SW 1271 (cell line): ENCODE results near the gene CCN6.
"Not testable (repeated sequence)": the region's sequence is repeated elsewhere in the genome, so short reads cannot be mapped to it uniquely, and the experiment has no call there.

Experiments
- DNase-seq, 2 experiments: peaks; one replicate each; lab custom pipeline; 2025; lab: John Stamatoyannopoulos, UW

CCN6 gene

GRCh38 chr6:112030206-112030960 lies 23.5 kb upstream of the CCN6 start:
- no peak for DNase-seq

- no peak for DNase-seq
Observed at GRCh38 chr6:112030961-112031660, 22.8 kb upstream of the CCN6 start.

GRCh38 chr6:112031960-112032359 lies 21.9 kb upstream of the CCN6 start:
- no peak for DNase-seq

GRCh38 chr6:112032728-112033127 lies 21.2 kb upstream of the CCN6 start:
- DNase-seq = no peak

GRCh38 chr6:112033791-112034615 lies 19.9 kb upstream of the CCN6 start:
- no peak for DNase-seq

- DNase-seq = no peak
Observed at GRCh38 chr6:112034616-112034995, 19.3 kb upstream of the CCN6 start.

- DNase-seq = no peak
Observed at GRCh38 chr6:112036088-112036637, 17.7 kb upstream of the CCN6 start.

- peak; percentile 56 to 71 for DNase-seq
Observed at GRCh38 chr6:112037783-112038216, 16.1 kb upstream of the CCN6 start.

- no peak for DNase-seq
Observed at GRCh38 chr6:112038268-112038667, 15.6 kb upstream of the CCN6 start.

GRCh38 chr6:112038756-112039430 lies 15.0 kb upstream of the CCN6 start:
- no peak for DNase-seq

- no peak for DNase-seq
Observed at GRCh38 chr6:112039431-112039770, 14.5 kb upstream of the CCN6 start.

- peak in 1 of 2 experiments; percentile 17 for DNase-seq
Observed at GRCh38 chr6:112040956-112041355, 12.9 kb upstream of the CCN6 start.

- DNase-seq = no peak
Observed at GRCh38 chr6:112041535-112041934, 12.4 kb upstream of the CCN6 start.

GRCh38 chr6:112043032-112044007 lies 10.6 kb upstream of the CCN6 start:
- peak; percentile 71 to 89 for DNase-seq

- DNase-seq = no peak
Observed at GRCh38 chr6:112044196-112044595, 9.7 kb upstream of the CCN6 start.

GRCh38 chr6:112044856-112045255 lies 9.0 kb upstream of the CCN6 start:
- no peak for DNase-seq

- not testable (repeated sequence) for DNase-seq
Observed at GRCh38 chr6:112047523-112047922, 6.4 kb upstream of the CCN6 start.

GRCh38 chr6:112049026-112049799 lies 4.7 kb upstream of the CCN6 start:
- DNase-seq = no peak

GRCh38 chr6:112049996-112050395 lies 3.9 kb upstream of the CCN6 start:
- DNase-seq = no peak

- no peak for DNase-seq
Observed at GRCh38 chr6:112050429-112050828, 3.5 kb upstream of the CCN6 start.
